GM21381 (cell line): Measurements from ENCODE around the gene GPR141.

Experiments
- ATAC-seq: cut with Tn5 transposase; IDR thresholded peaks from one replicate; pipeline ENCODE4 v1.9.1; 2021; ENCODE audit warnings: mild to moderate bottlenecking, moderate library complexity; ENCODE audit not compliant: unreplicated experiment

GPR141 gene

DNA sequence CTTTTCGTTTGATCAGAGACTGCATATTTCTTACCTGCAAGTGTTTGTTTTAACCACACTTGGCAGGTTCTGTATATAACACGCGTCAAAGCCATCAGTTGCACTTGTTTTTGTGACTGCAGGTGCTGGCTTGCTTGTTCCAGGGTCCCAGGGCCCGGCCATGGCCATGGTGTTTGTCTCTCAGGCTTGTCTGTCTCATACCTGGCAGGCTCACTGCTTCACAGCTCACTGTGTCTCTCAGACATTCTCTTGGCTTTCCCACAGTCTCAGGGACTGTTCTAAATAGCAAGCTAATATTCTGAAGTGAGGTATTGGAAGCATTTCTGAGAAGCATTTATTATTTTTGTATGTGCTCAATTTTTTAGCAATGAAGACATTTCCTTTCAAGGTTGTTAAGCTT, 46.9 kb downstream of the GPR141 start:
- no peak for ATAC-seq

DNA sequence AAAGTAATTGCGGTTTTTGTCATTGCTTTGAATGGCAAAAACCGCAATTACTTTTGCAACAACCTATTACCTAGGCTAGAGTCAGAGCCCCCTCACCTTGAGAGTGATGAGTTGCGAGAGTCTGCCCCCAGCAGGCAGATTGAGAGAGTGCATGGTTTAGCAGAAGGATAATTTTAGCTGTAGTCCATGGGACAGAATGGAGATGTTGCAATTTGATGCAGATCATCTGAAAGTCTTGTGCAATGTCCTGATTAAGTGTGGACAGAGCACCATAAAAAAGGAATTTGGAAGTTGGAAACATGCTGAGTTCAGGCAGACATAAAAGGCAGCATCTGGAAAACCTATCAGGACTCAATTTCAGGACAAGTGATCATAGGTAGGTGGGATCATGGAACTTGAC, 48.7 kb downstream of the GPR141 start:
- ATAC-seq: peak; percentile 60

DNA sequence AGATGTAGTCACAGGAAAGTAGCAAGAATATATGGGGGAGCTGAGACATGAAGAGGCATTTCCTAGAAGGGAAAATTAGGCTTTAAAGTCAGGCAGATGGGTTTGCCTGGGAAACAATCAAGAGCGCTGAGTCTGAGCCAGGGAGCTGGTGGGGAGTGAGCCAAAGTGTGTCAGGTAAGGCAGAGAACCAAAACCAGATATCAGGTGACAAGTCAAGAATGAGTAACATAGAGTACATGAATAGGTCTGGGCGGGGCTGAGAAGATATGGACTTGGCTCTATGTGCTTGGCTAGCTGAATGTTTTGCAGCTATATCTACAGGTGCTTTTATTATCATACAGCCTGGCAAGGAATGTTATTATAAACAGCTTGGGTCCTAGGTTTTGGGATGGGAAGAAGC, 49.3 kb downstream of the GPR141 start:
- no peak for ATAC-seq

GRCh38 chr7:37735196-37735595, 51.6 kb downstream of the GPR141 start:
- ATAC-seq: no peak

- ATAC-seq: no peak
These were observed 54.8 kb downstream of the GPR141 start for GRCh38 chr7:37738321-37738720.

- ATAC-seq: no peak
These were observed 56.8 kb downstream of the GPR141 start for GRCh38 chr7:37740398-37740797.

GRCh38 chr7:37741776-37742175, 58.2 kb downstream of the GPR141 start:
- no peak for ATAC-seq

DNA sequence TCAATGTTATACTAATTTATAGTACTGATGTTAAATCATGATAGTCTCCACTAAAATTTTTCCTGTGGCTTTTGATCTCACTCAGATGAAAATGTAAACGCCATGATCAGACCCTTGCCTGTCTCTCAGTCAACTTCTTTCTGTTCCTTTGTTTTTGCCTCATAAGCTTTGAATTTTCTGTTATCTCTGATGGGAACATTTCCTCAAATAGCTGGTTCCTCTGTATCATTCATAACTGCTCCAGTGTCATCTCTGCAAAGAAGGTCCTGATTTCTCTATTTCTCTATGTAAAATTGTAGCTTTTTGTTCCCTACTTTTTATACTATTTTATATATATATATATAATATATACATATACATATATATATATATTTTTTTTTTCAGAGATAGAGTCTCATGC, 67.5 kb downstream of the GPR141 start:
- no peak for ATAC-seq

GRCh38 chr7:37753398-37754050, 70.0 kb downstream of the GPR141 start:
- ATAC-seq: no peak

GRCh38 chr7:37756797-37757551, 73.4 kb downstream of the GPR141 start:
- ATAC-seq: no peak

- no peak for ATAC-seq
These were observed 74.0 kb downstream of the GPR141 start for GRCh38 chr7:37757563-37757962.

- no peak for ATAC-seq
These were observed 75.0 kb downstream of the GPR141 start for GRCh38 chr7:37758501-37759045.

DNA sequence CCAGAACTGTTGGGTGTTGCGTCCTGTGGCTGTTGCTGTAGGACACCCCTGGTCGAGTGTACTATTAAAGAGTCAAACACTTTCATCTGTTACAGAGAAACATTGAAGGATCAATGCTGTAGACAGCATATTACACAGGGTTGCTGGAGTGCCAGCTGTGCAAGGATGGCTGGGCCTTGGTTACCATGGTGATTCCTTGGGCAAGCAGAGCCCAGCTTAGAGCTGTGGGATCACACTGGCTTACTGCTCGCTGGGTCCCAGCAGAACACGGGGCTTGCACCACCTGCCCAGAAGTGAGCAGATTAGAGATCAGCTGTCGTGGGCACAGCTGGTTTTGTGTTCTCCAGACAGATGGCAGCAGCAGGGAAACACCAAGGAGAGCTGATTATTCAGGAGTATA, 76.0 kb downstream of the GPR141 start:
- no peak for ATAC-seq

DNA sequence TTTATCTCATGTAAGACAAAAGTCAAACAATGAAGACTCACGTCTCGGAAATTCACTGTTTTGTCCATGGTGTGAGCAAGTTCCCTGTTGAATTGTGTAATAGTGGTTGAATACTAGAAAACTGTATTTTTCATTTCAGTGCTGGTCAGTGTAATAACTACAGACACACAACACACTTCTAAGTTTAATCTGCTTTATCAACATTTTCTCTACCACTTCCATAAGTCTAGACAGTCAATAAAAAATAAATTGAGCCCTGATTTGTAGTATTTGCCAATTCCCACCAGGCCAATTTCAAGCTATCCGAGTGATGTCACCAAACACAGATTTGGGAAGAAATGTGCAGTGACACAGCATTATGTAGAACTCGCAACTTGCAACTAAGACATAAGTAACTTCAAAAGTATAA, 81.9 kb downstream of the GPR141 start:
- ATAC-seq: no peak

- peak; percentile 89 for ATAC-seq
These were observed 82.4 kb downstream of the GPR141 start for GRCh38 chr7:37765872-37766525.

DNA sequence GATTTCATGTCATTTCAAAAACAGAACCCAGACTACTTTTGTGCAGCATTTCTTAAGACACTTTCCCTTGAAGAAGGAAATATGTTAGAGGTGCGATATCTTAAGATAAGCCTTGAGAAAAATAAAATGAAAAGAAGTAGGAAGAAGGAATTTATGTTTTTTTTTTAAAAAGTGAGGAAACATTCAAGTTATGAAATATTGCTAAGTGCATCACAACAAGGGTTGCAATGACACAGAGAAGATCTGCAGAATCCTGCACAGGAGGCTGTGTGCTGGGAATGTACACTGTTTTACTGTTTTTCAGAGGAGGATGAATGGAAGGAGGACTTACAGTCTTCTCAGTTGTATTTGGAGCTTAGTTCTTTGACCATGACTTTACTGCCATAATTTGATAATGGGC, 85.0 kb downstream of the GPR141 start:
- no peak for ATAC-seq

DNA sequence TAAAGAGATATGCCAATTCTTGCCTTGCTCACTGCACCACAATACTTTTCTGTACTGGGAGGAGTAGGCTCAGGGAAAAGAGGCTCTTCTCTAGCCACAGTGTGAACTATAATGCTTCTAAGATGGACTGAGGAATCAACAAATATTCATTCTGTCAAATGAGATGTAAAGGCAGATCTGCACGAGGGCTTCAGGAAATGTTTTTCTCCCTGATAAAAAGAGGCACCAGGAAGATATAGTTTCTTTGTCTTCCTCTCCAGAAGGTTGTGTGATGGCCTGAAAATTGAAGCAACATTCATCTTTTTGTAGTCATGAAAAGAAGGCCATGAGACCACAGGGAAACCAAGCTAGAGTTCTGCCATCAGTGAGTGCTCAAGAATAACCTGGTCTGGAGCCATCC, 85.7 kb downstream of the GPR141 start:
- no peak for ATAC-seq

GRCh38 chr7:37769726-37770125, 86.2 kb downstream of the GPR141 start:
- ATAC-seq: no peak

GRCh38 chr7:37770838-37771237, 87.3 kb downstream of the GPR141 start:
- no peak for ATAC-seq

- no peak for ATAC-seq
These were observed 87.8 kb downstream of the GPR141 start for GRCh38 chr7:37771342-37771741.

GRCh38 chr7:37771801-37772200, 88.2 kb downstream of the GPR141 start:
- ATAC-seq: no peak

- no peak for ATAC-seq
These were observed 92.4 kb downstream of the GPR141 start for GRCh38 chr7:37775921-37776320.
